HCT116 (cell line): ENCODE measurements around the gene RYR3.

Source experiments
- CTCF ChIP-seq, 3 experiments: fragments of 200-600 bp in 1 of 3; sonication (generic) in 1 of 3; IDR thresholded peaks in 2 of 3; conservative IDR thresholded peaks in 1 of 3; 2 replicates each; pipeline ENCODE4 v1.5.1; 2012 to 2017; ENCODE audit warnings: low read depth in 2 of 3, low read length in 2 of 3, antibody characterized with exemption in 1 of 3, borderline replicate concordance in 1 of 3, control low read depth in 1 of 3, mild to moderate bottlenecking in 1 of 3, mixed read lengths in 1 of 3, mixed run types in 1 of 3, moderate library complexity in 1 of 3; ENCODE audit not compliant: insufficient read depth in 1 of 3
- EGR1 ChIP-seq: IDR thresholded peaks from 2 replicates; pipeline ENCODE4 v1.6.1; 2012; ENCODE audit warnings: low read depth
- ELF1 ChIP-seq: IDR thresholded peaks from 2 replicates; pipeline ENCODE4 v1.6.1; 2012; ENCODE audit warnings: low read depth, borderline replicate concordance
- EZH2 ChIP-seq: fragments of 200-600 bp; sonication (generic); IDR thresholded peaks from 2 replicates; pipeline ENCODE4 v1.6.1; 2017; ENCODE audit warnings: antibody characterized with exemption, mixed run types
- JUND ChIP-seq: IDR thresholded peaks from 2 replicates; pipeline ENCODE4 v1.6.1; 2012
- POLR2A ChIP-seq: IDR thresholded peaks from 2 replicates; pipeline ENCODE4 v1.7.0; 2011; ENCODE audit warnings: borderline replicate concordance; ENCODE audit not compliant: insufficient read depth, insufficient read length; ENCODE audit errors: extremely low read depth
- POLR2AphosphoS5 ChIP-seq: IDR thresholded peaks from 2 replicates; pipeline ENCODE4 v1.6.1; 2011; ENCODE audit warnings: mild to moderate bottlenecking, low read depth, low read length, moderate library complexity
- SP1 ChIP-seq: IDR thresholded peaks from 2 replicates; pipeline ENCODE4 v1.6.1; 2012; ENCODE audit warnings: low read depth
- ZNF274 ChIP-seq: fragments of 200-500 bp; sonication (Bioruptor generic); IDR thresholded peaks from 2 replicates; pipeline ENCODE4 v1.6.1; 2014; ENCODE audit warnings: mild to moderate bottlenecking, low read depth, low read length, inconsistent platforms

- TF ChIP-seq POLR2A = no peak
- TF ChIP-seq CTCF (IDR thresholded peaks at IDR 0.05 in 2 of 3, conservative IDR thresholded peaks at IDR 0.05 in 1 of 3; ENCODE audit: borderline replicate concordance in 1 of 3, insufficient read depth in 1 of 3, low read depth in 2 of 3, low read length in 2 of 3) = no peak
- TF ChIP-seq ZNF274 = no peak
- TF ChIP-seq EGR1 = no peak
- no peak for TF ChIP-seq SP1
- no peak for TF ChIP-seq EZH2
- no peak for TF ChIP-seq ELF1
- no peak for TF ChIP-seq POLR2AphosphoS5
- TF ChIP-seq JUND = no peak
Measured at GRCh38 chr15:33699145-33699544, 388.4 kb downstream of the RYR3 start.
